KMS-11 (cell line): ENCODE data around the gene C16orf82.

ENCODE experiments used
- H2AFZ ChIP-seq: fragments of 200-600 bp; sonication (generic); 2 replicates; pipeline ENCODE4 v1.6.1; 2016; ENCODE audit warnings: antibody characterized with exemption, mixed run types, low read depth
- H3K27ac ChIP-seq: fragments of 200-600 bp; sonication (generic); 2 replicates; pipeline ENCODE4 v1.6.1; 2016; ENCODE audit warnings: mild to moderate bottlenecking, mixed run types
- H3K27me3 ChIP-seq: fragments of 200-600 bp; sonication (generic); 2 replicates; pipeline ENCODE4 v1.6.1; 2017; ENCODE audit warnings: mild to moderate bottlenecking, low read depth, mixed run types, moderate library complexity; ENCODE audit not compliant: insufficient read depth
- H3K36me3 ChIP-seq: fragments of 200-600 bp; sonication (generic); 2 replicates; pipeline ENCODE4 v1.6.1; 2017; ENCODE audit warnings: mild to moderate bottlenecking, mixed run types; ENCODE audit not compliant: insufficient read depth
- H3K4me1 ChIP-seq: fragments of 200-600 bp; sonication (generic); 2 replicates; pipeline ENCODE4 v1.6.1; 2016; ENCODE audit warnings: mild to moderate bottlenecking, low read depth, mixed run types; ENCODE audit not compliant: poor library complexity, severe bottlenecking
- H3K4me2 ChIP-seq: fragments of 200-600 bp; sonication (generic); 2 replicates; pipeline ENCODE4 v1.7.0; 2016; ENCODE audit warnings: mild to moderate bottlenecking, mixed run types
- H3K4me3 ChIP-seq: fragments of 200-600 bp; sonication (generic); IDR thresholded peaks from 2 replicates; pipeline ENCODE4 v1.6.1; 2017; ENCODE audit warnings: low read depth, low read length, mixed read lengths; ENCODE audit not compliant: insufficient read depth
- H3K79me2 ChIP-seq: fragments of 200-600 bp; sonication (generic); 2 replicates; pipeline ENCODE4 v1.6.1; 2016; ENCODE audit warnings: low read depth, mixed run types; ENCODE audit not compliant: insufficient read depth
- H3K9ac ChIP-seq: fragments of 200-600 bp; sonication (generic); 2 replicates; pipeline ENCODE4 v1.6.1; 2016; ENCODE audit warnings: mild to moderate bottlenecking, mixed run types
- H4K20me1 ChIP-seq: fragments of 200-600 bp; sonication (generic); 2 replicates; pipeline ENCODE4 v1.6.1; 2016; ENCODE audit warnings: mild to moderate bottlenecking, mixed run types; ENCODE audit not compliant: insufficient read depth
- CTCF ChIP-seq: fragments of 200-600 bp; sonication (generic); conservative IDR thresholded peaks from 2 replicates; pipeline ENCODE4 v1.6.1; 2017; ENCODE audit warnings: low read depth, mild to moderate bottlenecking, antibody characterized with exemption, low read length, moderate library complexity, mixed read lengths

The C16orf82 gene

GRCh38 chr16:27040732-27041131 lies 26.0 kb upstream of the C16orf82 start:
- no peak overlapping the region for H3K4me2 ChIP-seq
- H3K4me1 ChIP-seq, result no peaks in the 10 kb centered on the region
- H3K27me3 ChIP-seq, result no peaks in the 10 kb centered on the region
- TF ChIP-seq CTCF, result no peak
- no peaks in the 10 kb centered on the region for H3K79me2 ChIP-seq
- H3K27ac ChIP-seq, result no peak overlapping the region
- H3K4me3 ChIP-seq, result no peak overlapping the region
- no peaks in the 10 kb centered on the region for H3K36me3 ChIP-seq
- no peaks in the 10 kb centered on the region for H4K20me1 ChIP-seq
- no peak overlapping the region for H2AFZ ChIP-seq
- no peak overlapping the region for H3K9ac ChIP-seq

- no peaks in the 10 kb centered on the region for H3K4me1 ChIP-seq
- H3K36me3 ChIP-seq, result no peaks in the 10 kb centered on the region
- H3K9ac ChIP-seq, result no peak overlapping the region
- no peak overlapping the region for H2AFZ ChIP-seq
- no peak overlapping the region for H3K4me2 ChIP-seq
- no peaks in the 10 kb centered on the region for H3K79me2 ChIP-seq
- H3K4me3 ChIP-seq, result no peak overlapping the region
- no peaks in the 10 kb centered on the region for H4K20me1 ChIP-seq
- no peak for TF ChIP-seq CTCF
- H3K27ac ChIP-seq, result no peak overlapping the region
- no peaks in the 10 kb centered on the region for H3K27me3 ChIP-seq
Observed at GRCh38 chr16:27046958-27047518, 19.7 kb upstream of the C16orf82 start.

- Histone ChIP-seq H3K27ac (no peak overlapping the region), H3K4me1 (no peaks in the 10 kb centered on the region), H3K27me3 (no peaks in the 10 kb centered on the region), H3K4me3 (no peak overlapping the region), H3K9ac (no peak overlapping the region), H2AFZ (no peak overlapping the region), H3K36me3 (no peaks in the 10 kb centered on the region), H3K79me2 (no peaks in the 10 kb centered on the region), H3K4me2 (no peak overlapping the region), H4K20me1 (no peaks in the 10 kb centered on the region)
- no peak for TF ChIP-seq CTCF
Observed at GRCh38 chr16:27048316-27048715, 18.4 kb upstream of the C16orf82 start.

GRCh38 chr16:27049117-27049516 lies 17.6 kb upstream of the C16orf82 start:
- H3K79me2 ChIP-seq, result no peaks in the 10 kb centered on the region
- H3K27me3 ChIP-seq, result no peaks in the 10 kb centered on the region
- H3K4me3 ChIP-seq, result no peak overlapping the region
- H3K9ac ChIP-seq, result no peak overlapping the region
- H4K20me1 ChIP-seq, result no peaks in the 10 kb centered on the region
- H2AFZ ChIP-seq, result no peak overlapping the region
- TF ChIP-seq CTCF, result no peak
- H3K4me2 ChIP-seq, result no peak overlapping the region
- no peaks in the 10 kb centered on the region for H3K4me1 ChIP-seq
- no peak overlapping the region for H3K27ac ChIP-seq
- no peaks in the 10 kb centered on the region for H3K36me3 ChIP-seq
